SW 1271 (cell line): ENCODE data around the gene ABCA4.
"Not testable (repeated sequence)": the region's sequence is repeated elsewhere in the genome, so short reads cannot be mapped to it uniquely, and the experiment has no call there.

ENCODE experiments used
- DNase-seq, 2 experiments: peaks; one replicate each; lab custom pipeline; 2025; lab: John Stamatoyannopoulos, UW

ABCA4 gene

DNA sequence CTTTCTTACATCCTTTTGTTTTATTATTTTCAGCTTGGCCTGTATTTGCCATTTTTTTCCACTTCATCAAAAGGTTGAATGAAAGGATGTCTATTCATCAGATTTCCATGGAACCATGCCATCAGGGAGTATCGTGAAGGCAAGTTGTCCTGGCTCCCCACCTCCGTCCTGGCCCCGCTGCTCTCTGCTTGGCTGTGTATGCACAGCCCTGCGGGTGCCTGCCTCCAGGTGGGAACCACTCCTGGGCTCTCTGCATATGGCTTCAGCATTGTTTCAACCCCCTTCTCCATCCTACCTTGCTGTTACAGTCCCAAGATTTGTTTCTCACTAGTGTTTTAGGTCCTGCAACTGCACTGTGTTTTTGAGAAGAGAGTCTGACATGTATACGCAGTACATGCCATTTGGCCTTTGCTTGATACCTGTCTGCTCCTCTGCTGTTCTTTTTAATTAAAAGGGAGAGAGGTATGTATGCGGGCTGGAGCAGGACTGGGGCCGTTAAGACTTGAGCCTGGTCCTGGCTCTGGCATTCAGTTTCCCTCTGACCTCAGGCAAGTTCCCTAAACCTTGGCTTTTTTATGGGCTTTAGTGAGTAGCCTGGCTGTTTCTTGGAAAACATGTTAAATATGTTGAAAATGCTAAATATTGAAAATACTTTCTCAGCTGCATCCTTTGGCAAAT, 141.8 kb downstream of the ABCA4 start:
- DNase-seq, result no peak

DNA sequence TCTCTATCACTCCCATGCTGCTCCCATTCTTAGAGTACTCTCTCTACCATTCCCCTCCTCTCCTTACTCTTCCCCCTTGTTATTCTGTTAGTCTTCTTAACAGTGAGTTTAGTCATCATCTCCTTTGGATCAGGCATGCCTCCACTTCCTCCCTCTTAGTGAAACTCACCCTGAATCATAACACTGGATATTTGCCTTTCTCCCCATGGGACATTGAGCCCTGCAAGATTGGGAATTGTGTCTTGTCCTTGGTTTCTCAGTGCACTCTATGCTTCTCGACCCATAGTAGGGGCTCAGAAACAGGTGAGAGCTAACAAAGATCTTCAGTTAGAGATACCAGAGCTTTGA, 143.4 kb downstream of the ABCA4 start:
- no peak for DNase-seq

DNA sequence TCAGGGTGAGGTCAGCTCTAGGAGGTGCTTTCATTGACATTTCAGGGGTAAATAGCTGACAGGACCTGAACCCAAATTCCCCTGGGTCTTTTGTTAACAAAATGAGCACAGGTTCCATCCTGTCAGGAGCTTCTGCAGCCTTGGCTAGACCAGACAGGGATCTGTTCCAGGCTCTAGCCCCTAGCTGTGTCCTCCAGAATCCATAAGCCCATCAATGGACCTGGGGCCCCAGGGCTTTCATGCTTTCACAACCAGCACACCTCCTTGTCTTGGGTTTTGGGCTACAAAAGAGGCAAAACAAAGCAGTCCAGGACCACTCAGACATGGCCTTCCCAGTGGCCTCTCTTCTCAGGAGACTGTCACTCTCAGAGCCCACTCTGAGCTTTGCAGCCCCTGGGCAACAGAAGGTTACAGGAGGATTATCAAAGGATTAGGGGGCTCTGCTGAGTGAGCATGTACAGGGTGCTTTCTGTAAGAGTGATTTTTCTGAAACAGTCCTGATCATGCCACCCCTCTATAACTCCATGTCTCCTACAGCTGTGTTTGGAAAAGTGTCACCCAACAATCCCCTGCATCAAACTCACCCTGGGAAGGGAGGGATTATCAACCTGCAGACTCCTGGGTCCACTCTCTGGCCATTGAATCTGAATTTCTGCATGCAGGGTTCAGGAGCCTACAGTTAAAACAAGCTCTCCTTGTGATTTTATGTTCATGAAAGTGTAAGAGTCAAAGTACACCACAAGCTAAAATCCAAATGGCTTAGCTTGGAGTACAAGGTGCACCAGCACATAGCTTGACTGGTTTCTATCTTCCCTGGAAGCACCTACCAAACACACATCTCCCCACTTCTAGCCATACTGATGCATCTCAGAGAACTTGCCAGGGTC, 144.0 kb downstream of the ABCA4 start:
- DNase-seq, result no peak

GRCh38 chr1:93976291-93976690, 144.7 kb downstream of the ABCA4 start:
- no peak for DNase-seq

DNA sequence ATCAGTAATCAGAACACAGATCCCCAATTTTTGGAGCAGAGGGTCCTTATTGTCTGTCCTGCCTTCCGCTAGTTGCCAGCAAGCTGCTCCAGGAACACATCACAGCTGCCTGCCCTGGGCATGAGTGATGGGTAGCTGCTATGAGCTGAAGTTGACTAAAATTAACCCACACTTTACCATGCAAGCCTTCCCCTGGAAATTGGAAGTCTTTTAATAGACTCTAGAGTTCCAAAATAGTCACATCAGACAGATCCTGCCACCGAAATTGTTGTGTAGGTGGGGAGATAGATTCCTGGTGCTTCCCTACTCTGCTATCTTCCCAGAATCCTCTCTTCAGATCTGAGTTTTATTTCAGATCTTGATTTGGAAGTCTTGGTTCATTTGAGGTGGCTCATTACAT, 148.6 kb downstream of the ABCA4 start:
- no peak for DNase-seq

- DNase-seq, result no peak
Measured at GRCh38 chr1:93969887-93970286, 151.1 kb downstream of the ABCA4 start.

DNA sequence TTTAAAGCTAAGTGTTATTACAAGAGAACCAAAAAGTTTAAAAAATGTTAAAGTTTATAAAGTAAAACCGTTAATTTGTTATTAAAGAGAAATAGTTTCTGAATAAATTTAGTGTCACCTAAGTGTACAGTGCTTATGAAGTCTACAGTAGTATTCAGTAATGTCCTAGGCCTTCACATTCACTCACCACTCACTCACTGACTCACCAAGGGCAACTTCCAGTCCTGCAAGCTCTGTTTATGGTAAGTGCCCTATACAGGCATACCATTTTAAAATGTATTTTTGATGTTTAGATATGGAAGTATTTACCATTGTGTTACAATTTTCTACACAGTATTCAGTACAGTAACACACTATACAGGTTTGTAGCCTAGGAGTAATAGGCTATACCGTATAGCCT, 151.6 kb downstream of the ABCA4 start:
- DNase-seq, result no peak

GRCh38 chr1:93967306-93967705, 153.6 kb downstream of the ABCA4 start:
- DNase-seq, result no peak

GRCh38 chr1:93965888-93966287, 155.1 kb downstream of the ABCA4 start:
- DNase-seq, result no peak

GRCh38 chr1:93965256-93965655, 155.7 kb downstream of the ABCA4 start:
- no peak for DNase-seq

DNA sequence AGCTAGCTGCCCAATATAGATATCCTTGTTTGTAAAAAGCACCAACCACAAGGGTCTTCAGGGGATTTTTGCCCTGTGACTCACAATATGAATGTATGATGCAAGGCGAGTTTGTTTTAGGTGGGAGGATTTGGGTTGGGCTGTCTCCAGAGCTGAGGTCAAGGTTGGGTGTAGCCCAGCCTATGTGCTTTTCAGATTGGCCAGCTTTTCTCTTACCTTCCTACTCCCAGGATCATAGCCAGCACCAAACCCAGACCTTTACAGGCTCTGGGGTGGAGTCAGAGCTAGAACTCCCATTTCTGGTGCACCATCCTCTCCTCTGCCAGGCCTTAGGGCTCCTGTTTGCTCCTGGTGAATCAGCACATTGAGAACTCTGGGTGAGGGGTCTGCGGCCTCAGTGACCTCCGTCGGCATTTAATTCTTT, 156.2 kb downstream of the ABCA4 start:
- no peak for DNase-seq

DNA sequence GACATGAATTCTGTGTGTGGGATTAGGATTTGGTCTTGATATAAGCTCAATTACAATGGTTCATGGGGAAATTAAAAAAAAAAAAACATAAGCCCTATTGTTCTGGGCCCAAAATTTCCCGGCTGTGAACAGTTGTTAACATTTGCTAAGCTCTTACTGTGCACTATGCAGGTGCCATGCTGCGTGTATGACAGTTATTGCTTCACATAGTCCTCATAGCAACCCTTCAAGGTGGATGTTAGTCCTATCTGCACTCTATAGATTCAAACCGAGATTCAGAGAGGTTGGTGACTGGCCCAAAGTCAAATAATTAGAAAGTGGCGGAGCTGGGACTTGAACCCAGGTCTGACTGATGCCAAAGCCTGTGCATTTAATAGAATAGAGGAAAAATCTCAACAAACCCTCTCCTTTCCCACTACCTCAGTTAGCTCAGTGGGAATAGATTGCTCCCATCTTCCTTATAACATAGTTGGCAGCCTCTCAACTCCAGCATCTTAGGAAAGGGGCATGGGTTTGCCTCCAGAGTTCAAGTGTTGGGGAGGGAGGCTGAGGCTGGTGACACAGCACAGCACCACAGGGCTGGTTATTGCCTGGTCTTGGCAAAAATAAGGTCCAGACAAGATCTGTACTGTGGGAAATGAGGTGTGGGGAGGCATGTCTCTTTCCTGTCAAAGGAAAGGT, 156.7 kb downstream of the ABCA4 start:
- DNase-seq, result no peak

DNA sequence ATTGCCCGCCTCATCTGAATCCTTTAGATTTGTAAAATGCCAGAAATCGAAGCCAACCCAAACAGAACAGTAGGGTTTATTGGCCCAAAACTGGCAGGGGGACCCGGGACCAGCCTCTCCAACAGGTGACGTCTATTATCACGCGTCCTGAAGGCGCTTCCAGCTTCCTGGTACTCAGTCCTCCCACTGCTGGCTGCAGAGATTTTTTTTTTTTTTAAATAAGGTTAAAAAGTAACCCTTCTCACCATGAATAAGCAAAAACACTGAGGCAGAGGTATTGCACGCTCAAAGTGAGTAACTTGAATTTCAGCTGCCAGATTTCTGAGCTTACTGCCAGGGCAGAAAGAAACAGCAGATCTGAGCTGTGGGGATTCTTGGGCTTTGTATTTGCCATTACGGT, 157.4 kb downstream of the ABCA4 start:
- no peak for DNase-seq

DNA sequence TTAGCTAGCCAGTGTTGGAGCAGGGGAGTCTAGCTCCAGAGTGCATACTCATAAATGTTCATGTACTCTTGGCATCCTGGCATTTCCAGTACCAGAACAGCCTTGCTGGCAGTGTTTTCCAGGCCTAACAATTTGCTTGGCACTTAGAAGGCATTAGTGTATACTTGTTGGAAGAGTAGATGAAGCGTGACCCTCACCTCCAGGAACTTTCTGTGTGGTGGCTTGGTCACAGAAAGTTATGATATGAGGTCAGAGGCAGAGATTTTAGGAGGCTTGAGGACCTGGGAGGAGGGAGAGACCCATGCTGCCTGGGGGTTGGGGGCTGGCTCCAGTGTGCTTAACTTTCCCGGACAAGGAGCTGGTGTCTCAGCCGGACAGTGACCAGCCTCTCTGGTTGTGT, 159.0 kb downstream of the ABCA4 start:
- no peak for DNase-seq

GRCh38 chr1:93961443-93961842, 159.5 kb downstream of the ABCA4 start:
- no peak for DNase-seq

GRCh38 chr1:93960641-93961147, 160.3 kb downstream of the ABCA4 start:
- DNase-seq, result no peak

GRCh38 chr1:93959413-93959812, 161.5 kb downstream of the ABCA4 start:
- no peak for DNase-seq

GRCh38 chr1:93958726-93959100, 162.2 kb downstream of the ABCA4 start:
- DNase-seq, result no peak

DNA sequence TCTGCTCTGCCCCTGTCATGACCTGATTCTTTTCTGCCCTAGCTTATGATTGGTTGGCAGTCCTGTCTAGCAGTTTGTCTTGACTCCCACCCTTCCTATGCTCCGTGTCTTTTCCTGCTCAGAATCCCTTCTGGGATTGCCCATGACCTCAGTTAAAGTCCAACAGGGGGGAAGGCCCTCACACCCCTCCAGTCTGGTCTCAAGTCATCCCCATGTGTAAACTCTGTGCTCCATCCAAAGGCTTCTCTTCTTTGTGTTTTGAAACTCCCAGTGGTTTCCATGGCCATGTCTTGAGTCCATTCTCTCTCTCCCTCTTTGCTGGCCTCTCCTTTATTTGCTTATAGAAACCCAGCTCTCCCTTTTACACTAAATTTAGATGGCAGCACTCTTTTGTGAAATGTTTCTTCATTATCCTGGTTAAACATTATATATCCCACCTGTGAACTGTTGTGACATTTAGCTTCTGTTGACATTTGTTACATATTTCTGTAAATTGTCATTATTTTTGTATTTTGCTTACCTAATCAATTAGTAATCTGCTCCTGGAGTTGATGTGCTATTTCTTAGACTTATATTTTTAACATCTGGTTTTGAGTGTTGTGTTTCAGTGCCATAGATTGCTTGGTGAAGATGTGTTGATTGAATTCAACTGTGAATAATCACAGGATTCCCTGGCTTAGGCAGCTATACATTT, 162.8 kb downstream of the ABCA4 start:
- no peak for DNase-seq

- no peak for DNase-seq
Measured at GRCh38 chr1:93955765-93956164, 165.2 kb downstream of the ABCA4 start.

DNA sequence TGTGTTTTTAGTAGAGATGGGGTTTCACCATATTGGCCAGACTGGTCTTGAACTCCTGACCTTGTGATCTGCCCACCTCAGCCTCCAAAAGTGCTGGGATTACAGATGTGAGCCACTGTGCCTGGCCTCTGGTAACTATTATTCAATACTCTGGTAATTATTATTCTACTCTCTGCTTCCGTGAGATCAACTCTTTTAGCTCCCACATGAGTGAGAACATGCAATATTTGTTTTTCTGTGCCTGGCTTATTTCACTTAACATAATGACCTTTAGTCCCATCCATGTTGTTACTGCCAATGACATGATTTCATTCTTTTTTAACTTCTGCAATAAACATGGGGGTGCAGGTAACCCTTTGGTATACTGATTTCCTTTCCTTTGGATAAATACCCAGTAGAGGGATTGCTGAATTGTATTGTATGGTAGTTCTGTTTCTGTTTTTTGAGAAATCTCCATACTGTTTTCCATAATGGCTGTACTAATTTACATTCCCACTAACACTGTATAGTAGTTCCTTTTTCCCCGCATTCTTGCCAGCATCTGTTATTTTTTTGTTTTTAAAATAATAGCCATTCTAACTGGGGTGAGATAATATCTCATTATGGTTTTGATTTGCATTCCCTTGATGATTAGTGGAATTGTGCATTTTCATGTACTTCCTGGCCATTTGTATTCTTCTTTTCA, 173.8 kb downstream of the ABCA4 start:
- DNase-seq, result not testable (repeated sequence)
